UCSD-AML1 (cell line): ENCODE data around the gene CPXM2.

Experiments used
- DNase-seq: peaks from one replicate; lab custom pipeline; 2025; ENCODE audit not compliant: unreplicated experiment; lab: John Stamatoyannopoulos, UW

CPXM2 gene

DNA sequence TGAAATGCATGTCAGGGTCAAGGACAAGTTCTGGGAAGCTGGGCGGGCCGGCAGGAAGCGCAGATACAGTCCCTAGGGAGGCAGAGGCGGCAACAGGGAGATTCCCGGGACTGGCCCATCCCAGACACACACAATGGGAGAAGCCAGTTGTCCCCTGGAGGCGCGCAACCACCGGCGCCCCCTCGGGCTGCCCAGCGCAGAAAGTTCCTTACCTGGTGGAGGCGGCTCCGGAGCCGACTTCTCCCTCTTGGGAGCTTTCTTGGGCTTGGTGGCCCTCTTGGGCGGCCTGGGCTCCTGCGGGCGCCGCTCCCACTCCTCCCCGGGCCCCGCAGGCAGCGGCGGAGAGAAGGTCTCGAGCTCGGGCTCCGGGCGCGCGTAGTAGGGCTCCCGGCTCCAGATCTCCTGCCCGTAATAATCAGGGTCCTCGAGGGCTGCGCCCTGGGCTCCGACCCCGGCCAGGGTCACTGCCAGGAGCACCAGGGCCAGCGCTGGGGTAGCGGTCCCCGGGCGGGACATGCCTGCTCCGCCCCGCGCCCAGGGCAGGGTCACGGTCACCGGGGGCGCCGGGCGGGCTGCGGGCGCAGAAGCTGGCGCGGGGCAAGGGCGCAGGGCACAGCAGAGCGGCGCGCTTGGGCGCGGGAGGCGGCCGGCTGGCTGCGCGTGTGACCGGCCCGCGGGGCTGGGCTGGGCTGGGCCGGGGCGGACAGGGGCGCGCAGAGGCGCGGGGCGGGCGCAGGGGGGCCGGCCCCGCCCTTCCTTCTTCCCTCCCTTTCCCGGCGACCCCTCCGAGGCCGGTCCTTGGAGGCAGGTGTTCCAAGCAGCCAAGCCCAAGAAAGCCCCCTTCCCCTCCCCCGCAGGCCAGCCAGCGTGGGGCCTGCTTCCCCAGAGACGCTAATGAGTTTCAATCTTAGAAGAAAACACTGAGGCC is at the start of gene CPXM2:
Gene CPXM2, minus strand, starts transcription at position 664 of the 928 bp plus-strand sequence. Its CDS starts 148 bp downstream, at position 516.
- no peak for DNase-seq

GRCh38 chr10:123939591-123939990 is 48.0 kb upstream of the CPXM2 start:
- no peak for DNase-seq

DNA sequence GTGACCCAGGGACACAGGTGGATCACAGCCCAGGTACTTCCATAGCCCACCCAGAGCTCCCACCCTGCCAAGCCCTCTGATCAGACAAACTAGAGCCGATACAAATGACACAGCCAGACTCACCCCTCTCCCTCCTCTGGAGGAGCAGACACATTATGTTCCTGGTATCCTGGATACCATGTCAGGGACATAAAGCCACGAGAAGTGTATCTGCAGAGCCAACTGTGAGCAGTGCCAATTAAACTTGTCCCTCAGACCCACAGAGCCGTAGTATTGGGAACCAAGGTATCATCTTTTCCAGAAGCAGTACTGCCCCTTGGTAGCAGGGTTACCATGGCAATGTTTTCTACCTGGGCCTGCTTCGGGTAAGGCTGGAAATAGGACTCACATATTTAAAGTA is 47.3 kb upstream of the CPXM2 start:
- no peak for DNase-seq

DNA sequence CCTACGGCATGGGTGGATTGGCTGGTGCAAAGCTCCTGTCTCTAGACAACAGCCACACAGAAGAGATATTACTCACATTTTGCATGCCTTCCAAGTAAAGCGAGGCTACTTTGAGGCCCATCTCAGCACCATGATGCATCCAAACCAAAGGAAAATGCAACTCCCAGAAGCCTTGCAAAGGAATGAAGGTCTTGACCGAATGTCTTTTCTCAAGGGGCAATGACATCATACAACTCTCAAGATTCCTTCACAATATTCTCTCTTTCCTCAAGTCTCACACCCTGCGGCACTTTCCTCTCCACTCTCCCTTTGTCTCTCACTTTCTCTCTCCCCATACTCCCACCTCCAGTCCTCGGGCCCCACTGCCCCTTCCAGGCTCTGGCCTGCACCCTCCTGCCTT is 44.8 kb upstream of the CPXM2 start:
- DNase-seq, result no peak

DNA sequence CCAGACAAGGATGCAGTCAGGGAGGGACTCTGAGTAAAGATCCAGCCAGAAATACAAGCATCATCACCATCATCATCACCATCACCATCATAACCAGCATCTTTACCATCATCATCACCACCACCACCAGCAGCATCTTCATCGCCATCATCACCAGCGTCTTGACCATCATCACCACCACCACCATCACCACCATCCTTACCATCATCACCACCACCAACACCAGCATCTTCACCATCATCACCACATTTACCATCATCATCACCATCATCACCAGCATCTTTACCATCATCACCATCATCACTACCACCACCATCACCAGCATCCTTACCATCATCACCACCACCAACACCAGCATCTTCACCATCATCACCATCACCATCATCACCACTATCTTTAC is 44.1 kb upstream of the CPXM2 start:
- no peak for DNase-seq

GRCh38 chr10:123934846-123935245 is 43.2 kb upstream of the CPXM2 start:
- no peak for DNase-seq

- no peak for DNase-seq
These were observed 38.9 kb upstream of the CPXM2 start for GRCh38 chr10:123930340-123931001.

GRCh38 chr10:123929791-123930190 is 38.2 kb upstream of the CPXM2 start:
- DNase-seq, result no peak

DNA sequence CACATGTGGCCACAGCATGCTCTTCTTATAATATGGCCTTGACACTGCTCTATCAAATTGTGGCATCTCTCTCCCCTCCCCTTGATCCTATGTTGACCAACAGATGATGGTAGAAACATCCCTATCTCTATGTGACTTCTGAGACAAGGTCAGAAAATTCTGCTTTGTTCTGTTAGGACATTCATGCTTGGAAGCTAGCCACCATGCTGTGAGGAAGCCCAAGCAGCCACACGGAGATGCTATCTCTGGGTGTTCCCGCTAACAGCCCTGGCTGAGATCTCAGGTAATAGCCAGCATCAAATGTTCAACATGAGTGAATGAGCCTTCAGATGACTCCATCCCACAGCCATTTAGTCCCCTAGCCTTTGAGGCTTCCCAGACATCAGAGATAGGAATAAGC is 36.8 kb upstream of the CPXM2 start:
- DNase-seq, result no peak

DNA sequence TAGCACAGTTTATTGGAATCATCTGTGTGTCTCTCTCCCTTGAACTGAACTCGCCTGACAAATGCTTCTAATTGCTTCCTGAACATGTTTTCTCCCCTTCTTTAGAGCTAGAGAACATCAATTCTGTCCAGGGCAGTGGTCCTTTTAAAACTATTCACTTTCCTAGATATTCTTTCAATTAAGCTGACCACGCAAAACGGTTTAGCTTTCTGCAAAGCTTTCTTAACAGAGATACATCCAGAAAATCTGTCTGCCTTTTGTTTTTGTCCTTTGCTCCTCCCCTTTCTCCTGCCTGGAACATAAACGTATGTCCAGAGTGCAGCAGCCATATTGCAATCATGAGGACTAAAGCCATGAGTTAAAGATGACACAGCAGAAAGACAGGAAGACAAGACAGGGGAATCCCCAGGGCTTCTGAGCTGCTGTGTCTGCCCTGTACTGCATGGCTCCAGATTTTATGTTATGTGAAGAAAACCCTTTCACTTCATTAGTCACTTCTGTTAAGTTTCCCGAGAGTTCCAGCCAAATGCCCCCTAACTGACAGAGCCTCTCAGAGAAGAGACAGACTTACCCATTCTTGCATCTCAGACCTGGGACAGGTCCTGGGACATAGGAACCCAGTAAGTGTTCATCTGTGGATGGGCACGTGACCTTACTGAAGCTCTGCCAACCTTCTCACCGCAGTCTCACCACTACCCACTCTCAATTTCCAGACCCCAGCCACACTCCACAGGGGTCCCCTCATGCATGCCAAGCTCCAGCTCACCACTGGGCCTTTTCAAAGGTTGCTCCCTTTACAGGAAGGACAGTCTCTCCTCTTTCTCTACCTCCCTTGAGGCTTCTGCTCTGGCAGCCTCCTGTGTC is 35.0 kb upstream of the CPXM2 start:
- DNase-seq, result no peak

GRCh38 chr10:123922126-123922525 is 30.5 kb upstream of the CPXM2 start:
- DNase-seq, result no peak

DNA sequence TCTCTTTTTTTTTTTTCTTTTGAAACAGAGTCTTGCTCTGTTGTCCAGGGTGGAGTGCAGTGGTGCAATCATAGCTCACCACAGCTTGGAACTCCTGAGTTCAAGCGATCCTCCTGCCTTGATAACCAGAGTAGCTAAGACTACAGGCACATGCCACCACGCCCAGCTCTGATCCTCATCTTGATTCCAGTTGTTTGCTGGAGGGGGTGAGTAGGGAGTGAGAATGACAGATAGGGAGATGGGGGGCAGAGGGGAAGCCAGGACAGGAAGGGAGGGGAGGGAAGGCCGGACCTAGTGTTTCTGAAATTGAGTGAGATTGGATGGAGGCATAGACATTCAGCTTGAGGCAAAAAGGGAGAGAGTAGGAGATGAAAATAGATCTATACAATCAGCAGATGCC is 25.2 kb upstream of the CPXM2 start:
- no peak for DNase-seq

GRCh38 chr10:123913688-123914268 is 22.2 kb upstream of the CPXM2 start:
- no peak for DNase-seq

DNA sequence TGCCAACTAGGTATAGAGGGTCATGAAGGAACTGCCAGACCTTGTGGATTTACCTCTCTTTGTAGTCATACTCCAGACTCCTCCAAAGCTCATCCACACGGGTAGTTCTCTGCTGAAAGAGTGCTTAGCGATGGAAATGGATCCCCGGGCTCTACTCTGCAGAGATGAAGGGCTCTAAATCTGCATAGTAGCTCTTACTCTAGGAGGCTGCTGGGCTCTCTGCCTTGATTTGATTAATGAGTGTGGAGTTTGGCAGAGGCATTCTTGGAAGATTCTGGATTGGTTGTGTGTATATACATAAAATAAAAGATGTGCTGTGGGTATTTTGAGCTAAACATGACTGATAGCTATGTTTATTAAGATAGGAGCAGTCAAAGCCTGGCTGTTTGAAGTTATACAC is 21.3 kb upstream of the CPXM2 start:
- DNase-seq, result no peak

DNA sequence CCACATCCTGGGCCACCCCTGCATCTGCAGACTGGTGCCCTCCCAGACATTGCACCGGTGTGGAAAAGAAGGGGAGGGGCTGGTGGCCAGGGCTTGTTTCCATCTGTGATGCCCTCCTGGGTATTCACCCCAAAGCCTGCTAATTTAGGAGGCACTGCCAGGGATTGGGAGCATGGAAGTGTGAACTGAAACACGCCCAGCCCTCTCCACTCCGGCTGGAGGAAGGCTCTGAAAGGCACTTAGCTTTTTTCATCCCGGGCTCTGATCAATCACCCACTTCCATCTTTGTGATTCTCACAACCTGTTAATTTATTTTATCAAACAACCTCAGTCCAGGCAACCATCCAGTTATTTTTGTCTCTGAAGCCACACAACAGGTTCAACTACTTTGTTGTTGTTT is 20.9 kb upstream of the CPXM2 start:
- no peak for DNase-seq

GRCh38 chr10:123911866-123912265 is 20.3 kb upstream of the CPXM2 start:
- no peak for DNase-seq

GRCh38 chr10:123909866-123910265 is 18.3 kb upstream of the CPXM2 start:
- no peak for DNase-seq

- DNase-seq, result no peak
These were observed 17.8 kb upstream of the CPXM2 start for GRCh38 chr10:123909426-123909825.

DNA sequence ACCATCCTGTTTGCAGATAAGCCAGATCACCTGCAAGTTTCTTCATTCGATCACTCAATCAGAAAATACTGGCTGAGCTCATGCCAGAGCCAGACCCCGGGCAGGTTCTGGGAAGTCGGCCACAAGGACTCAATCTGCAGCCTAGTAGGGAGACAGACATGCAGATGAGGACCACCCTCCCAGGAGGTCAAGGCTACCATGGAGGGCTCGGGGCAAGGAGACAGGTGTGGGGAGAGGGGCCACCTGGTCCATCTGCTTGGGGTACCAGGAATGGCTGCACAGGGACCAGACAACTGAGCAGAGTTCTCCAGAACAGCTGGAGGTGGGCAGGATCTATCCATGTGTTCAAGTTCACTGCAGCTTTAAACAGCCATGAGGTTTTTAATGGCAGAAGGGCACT is 16.8 kb upstream of the CPXM2 start:
- DNase-seq, result no peak

DNA sequence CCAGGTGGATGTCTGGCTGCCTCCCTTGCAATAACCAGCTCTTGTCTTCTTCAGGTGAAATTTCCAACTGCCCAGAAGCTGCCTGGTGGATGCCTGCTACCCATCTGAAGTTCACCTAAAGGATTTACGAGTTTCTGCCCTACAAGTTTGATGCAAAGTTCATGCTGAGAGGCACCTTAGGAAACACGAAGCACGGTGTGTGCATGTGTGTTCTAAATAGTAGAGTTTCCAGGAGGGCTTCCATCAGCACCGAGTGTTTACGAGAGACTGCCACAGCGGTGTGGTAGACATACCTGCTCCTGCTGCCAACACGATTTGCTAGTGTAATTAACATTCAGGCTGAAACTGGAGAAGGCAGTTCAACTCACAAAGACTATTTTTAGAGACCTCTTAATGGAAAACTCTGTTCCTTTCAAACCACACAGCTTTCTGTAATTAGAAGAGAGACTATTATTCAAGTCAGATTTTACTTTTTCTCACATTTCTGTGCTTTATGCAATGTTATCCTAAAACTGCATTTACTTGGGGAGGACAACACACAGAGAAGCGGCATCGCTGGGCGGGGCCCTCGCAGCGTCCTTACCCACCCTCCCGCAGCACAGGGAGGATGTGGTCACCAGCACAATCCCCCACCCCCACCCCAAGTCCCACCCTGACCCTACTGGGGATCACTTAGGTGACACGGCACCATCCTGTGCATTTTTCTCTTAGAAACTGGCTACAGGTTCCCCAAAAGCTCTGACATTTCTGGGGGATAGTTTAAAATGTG is 15.5 kb upstream of the CPXM2 start:
- no peak for DNase-seq
